Fibroblast of lung (primary cell): Measurements from ENCODE around the gene PFN3. TPM values are rescaled to one million over a fixed set of nuclear protein-coding genes. Genes with fewer than 3 reads are reported as not detected.

Experiments
- DNase-seq, 2 donors: peaks; one replicate each; pipeline versions ENCODE4 v3.0.0 to v3.0.0-alpha.2; 2010; ENCODE audit warnings: low read depth in 2 of 2
- H2AFZ ChIP-seq: 2 replicates; pipeline ENCODE4 v1.5.1; 2012; ENCODE audit warnings: low read length, control low read depth, inconsistent platforms
- H3K27ac ChIP-seq: 2 replicates; pipeline ENCODE4 v1.5.1; 2011; ENCODE audit warnings: low read length, control low read depth; ENCODE audit not compliant: insufficient read depth
- H3K27me3 ChIP-seq: 2 replicates; pipeline ENCODE4 v1.5.1; 2011; ENCODE audit warnings: mild to moderate bottlenecking, low read length; ENCODE audit not compliant: control insufficient read depth, insufficient read depth
- H3K36me3 ChIP-seq: 2 replicates; pipeline ENCODE4 v1.5.1; 2011; ENCODE audit warnings: low read length; ENCODE audit not compliant: control insufficient read depth, insufficient read depth
- H3K4me1 ChIP-seq: 2 replicates; pipeline ENCODE4 v1.5.1; 2011; ENCODE audit warnings: low read length; ENCODE audit not compliant: control insufficient read depth, insufficient read depth; ENCODE audit errors: extremely low read depth
- H3K4me2 ChIP-seq: 2 replicates; pipeline ENCODE4 v1.5.1; 2011; ENCODE audit warnings: low read length, control low read depth; ENCODE audit not compliant: insufficient read depth; ENCODE audit errors: extremely low read depth
- H3K4me3 ChIP-seq, 4 experiments: fragments of 200-600 bp in 1 of 4; sonication (generic) in 1 of 4; replicated peaks in 1 of 4; 2 replicates each; pipeline ENCODE4 v1.5.1; 2011 to 2016; ENCODE audit warnings: low read length in 4 of 4, low read depth in 3 of 4, mild to moderate bottlenecking in 3 of 4, control low read depth in 2 of 4, inconsistent platforms in 1 of 4, mixed read lengths in 1 of 4; ENCODE audit not compliant: insufficient read depth in 1 of 4; ENCODE audit errors: control extremely low read depth in 1 of 4
- H3K79me2 ChIP-seq: 2 replicates; pipeline ENCODE4 v1.5.1; 2012; ENCODE audit warnings: mild to moderate bottlenecking, low read length, inconsistent platforms; ENCODE audit not compliant: control insufficient read depth, insufficient read depth
- H3K9ac ChIP-seq: 2 replicates; pipeline ENCODE4 v1.5.1; 2011; ENCODE audit warnings: mild to moderate bottlenecking, low read length, control low read depth; ENCODE audit not compliant: insufficient read depth
- H3K9me3 ChIP-seq: 2 replicates; pipeline ENCODE4 v1.5.1; 2012; ENCODE audit warnings: low read depth, low read length; ENCODE audit not compliant: control insufficient read depth, insufficient read depth
- H4K20me1 ChIP-seq: 2 replicates; pipeline ENCODE4 v1.5.1; 2011; ENCODE audit warnings: low read length; ENCODE audit not compliant: control insufficient read depth, insufficient read depth; ENCODE audit errors: extremely low read depth
- CTCF ChIP-seq, 2 donors: IDR thresholded peaks in 1 of 2; conservative IDR thresholded peaks in 1 of 2; 1 replicate in 1 of 2; 2 replicates in 1 of 2; pipeline ENCODE4 v1.5.1; 2011 to 2012; ENCODE audit warnings: low read length in 2 of 2, control low read depth in 1 of 2, inconsistent platforms in 1 of 2, low read depth in 1 of 2, mild to moderate bottlenecking in 1 of 2
- EZH2 ChIP-seq: IDR thresholded peaks from 2 replicates; pipeline ENCODE4 v1.5.1; 2012; ENCODE audit warnings: low read length, control low read depth, mild to moderate bottlenecking; ENCODE audit errors: missing control alignments
- polyA plus RNA-seq, 2 donors: library from polyadenylated mRNA; depleted of rRNA in 1 of 2; stranded (reverse) in 1 of 2; unstranded in 1 of 2; fragments of >200 nt; gene quantifications; 2 replicates each; pipeline ENCODE4 v1.2.1, GENCODE V29; 2011 to 2012; ENCODE audit warnings: missing spikeins in 1 of 2
- total RNA-seq: library from RNA; depleted of rRNA; stranded (reverse); fragments of >200 nt; gene quantifications from 2 replicates; pipeline ENCODE4 v1.2.1, GENCODE V29; 2014

PFN3 gene
- total and polyA plus RNA-seq, 2 donors (not counting 1 experiment from before 2014, with no cell fraction given): not detected

GRCh38 chr5:177405805-177406204 lies 5.3 kb upstream of the PFN3 start:
- no peaks in the 10 kb centered on the region for H3K36me3 ChIP-seq
- peaks cover 3% of the 10 kb centered on the region for H3K4me1 ChIP-seq
- H3K9me3 ChIP-seq: no peaks in the 10 kb centered on the region
- no peak overlapping the region for H3K4me2 ChIP-seq
- TF ChIP-seq EZH2: no peak
- TF ChIP-seq CTCF (conservative IDR thresholded peaks at IDR 0.05 in 1 of 2, IDR thresholded peaks at IDR 0.05 in 1 of 2; ENCODE audit: low read depth in 1 of 2, low read length in 2 of 2): no peak
- no peak overlapping the region for H3K4me3 ChIP-seq
- H3K9ac ChIP-seq: no peak overlapping the region
- H3K79me2 ChIP-seq: no peaks in the 10 kb centered on the region
- no peak overlapping the region for H3K27ac ChIP-seq
- H2AFZ ChIP-seq: no peak overlapping the region
- no peak for DNase-seq
- H3K27me3 ChIP-seq: peaks cover 34% of the 10 kb centered on the region
- no peaks in the 10 kb centered on the region for H4K20me1 ChIP-seq

GRCh38 chr5:177405312-177405711 lies 4.9 kb upstream of the PFN3 start:
- H3K27me3 ChIP-seq: peaks cover 39% of the 10 kb centered on the region
- H3K9ac ChIP-seq: no peak overlapping the region
- TF ChIP-seq CTCF (conservative IDR thresholded peaks at IDR 0.05 in 1 of 2, IDR thresholded peaks at IDR 0.05 in 1 of 2; ENCODE audit: low read depth in 1 of 2, low read length in 2 of 2) (no peak), EZH2 (no peak)
- no peak overlapping the region for H3K4me2 ChIP-seq
- H3K27ac ChIP-seq: no peak overlapping the region
- H3K36me3 ChIP-seq: no peaks in the 10 kb centered on the region
- no peak for DNase-seq
- H3K9me3 ChIP-seq: no peaks in the 10 kb centered on the region
- H3K4me3 ChIP-seq: no peak overlapping the region
- H3K4me1 ChIP-seq: peaks cover 3% of the 10 kb centered on the region
- H4K20me1 ChIP-seq: no peaks in the 10 kb centered on the region
- no peak overlapping the region for H2AFZ ChIP-seq
- no peaks in the 10 kb centered on the region for H3K79me2 ChIP-seq

DNA sequence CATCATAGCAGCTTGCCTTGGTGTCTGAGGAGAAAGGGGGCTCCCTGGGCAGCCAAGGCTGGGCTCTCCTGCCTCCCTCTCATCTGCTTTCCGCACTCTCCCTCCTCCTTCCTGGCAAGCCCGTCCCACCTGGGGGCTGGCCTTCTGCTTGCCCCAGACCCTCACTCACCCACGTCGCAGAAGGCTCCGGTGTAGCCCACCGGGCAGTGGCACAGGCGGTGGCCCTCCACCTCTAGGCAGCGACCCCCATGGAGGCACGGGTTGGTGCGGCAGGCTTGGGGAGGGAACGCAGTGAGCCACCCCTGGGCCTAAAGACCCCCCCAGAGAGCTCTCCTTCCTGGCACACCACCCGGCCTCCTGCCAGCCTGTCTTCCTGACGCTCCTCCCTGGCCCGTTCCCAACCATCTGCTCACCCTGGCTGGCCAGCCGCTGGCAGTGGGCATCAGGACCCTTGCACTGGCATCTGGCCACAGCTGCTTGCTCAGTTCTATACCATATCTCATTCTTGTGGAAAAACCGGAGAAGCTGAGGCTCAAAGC lies 4.2 kb upstream of the PFN3 start:
- Histone ChIP-seq H3K27ac (no peak overlapping the region), H4K20me1 (no peaks in the 10 kb centered on the region), H3K9me3 (no peaks in the 10 kb centered on the region), H3K4me1 (peaks cover 3% of the 10 kb centered on the region), H2AFZ (peak overlapping the region; percentile 69), H3K4me3 (peak overlapping the region in 3 of 4 experiments; percentile 16 to 62 (median 47)), H3K36me3 (no peaks in the 10 kb centered on the region), H3K27me3 (peaks cover 45% of the 10 kb centered on the region), H3K79me2 (no peaks in the 10 kb centered on the region), H3K9ac (no peak overlapping the region), H3K4me2 (peak overlapping the region; percentile 53)
- no peak for TF ChIP-seq EZH2
- no peak for TF ChIP-seq CTCF (conservative IDR thresholded peaks at IDR 0.05 in 1 of 2, IDR thresholded peaks at IDR 0.05 in 1 of 2; ENCODE audit: low read depth in 1 of 2, low read length in 2 of 2)
- DNase-seq: no peak
